HL-60/S4 treated with retinoic acid at 250 ng/mL for 4 days and 3 days (cell line): ENCODE data around the gene SDF4.

Source experiments
- in situ Hi-C: fragments of 300-500 bp; cut with MboI; formaldehyde crosslinking; loops from 2 replicates; pipeline ENCODE4 v1.7.0; 2022; ENCODE audit warnings: low sequenced_read_pairs

Gene SDF4, protein sequence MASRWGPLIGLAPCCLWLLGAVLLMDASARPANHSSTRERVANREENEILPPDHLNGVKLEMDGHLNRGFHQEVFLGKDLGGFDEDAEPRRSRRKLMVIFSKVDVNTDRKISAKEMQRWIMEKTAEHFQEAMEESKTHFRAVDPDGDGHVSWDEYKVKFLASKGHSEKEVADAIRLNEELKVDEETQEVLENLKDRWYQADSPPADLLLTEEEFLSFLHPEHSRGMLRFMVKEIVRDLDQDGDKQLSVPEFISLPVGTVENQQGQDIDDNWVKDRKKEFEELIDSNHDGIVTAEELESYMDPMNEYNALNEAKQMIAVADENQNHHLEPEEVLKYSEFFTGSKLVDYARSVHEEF

DNA sequence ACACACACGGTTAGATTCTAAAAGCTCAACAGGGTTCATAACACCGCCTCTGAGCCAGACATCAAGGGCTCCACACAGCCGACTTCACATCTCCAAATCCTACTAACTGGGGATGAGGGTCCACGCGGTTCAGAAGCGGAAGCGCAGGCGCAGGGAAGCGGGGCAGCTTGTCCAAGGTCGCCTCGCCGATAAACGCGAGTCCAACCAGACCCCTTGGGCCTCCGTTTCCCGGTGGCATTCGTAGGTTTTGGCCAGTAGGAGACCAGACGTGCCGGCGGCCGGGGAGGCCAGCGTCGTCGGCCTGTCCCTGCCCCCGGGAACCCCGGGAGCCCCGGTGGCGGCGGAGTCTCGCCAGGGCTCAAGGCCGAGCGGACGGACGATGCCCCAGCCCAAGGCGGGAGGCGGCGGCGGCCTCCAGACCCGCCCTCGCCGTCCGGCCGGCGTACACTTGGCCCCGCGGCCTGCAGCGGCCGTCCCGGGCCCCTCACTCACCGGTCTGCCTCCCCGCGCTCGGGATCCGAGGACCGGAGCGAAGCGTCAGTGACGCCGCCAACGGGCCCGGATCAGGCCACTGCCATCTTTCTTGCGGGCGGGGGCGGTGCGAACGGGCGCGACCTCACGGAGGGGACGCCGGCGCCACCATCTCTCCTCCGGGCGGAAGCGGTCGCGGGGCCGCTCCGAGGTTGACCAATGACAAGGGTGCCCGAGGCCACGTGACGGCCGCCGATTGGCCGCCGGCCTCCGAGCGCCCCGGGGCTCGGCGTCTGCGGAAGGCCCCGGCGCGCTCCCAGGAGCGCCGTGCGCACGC is at the start of gene SDF4:
Gene SDF4 (minus strand): TSS at position 602 of the 808 bp plus-strand sequence. CDS start 3,229 bp downstream, outside the sequence.
- in situ Hi-C loops, result loop anchor here (25.0 kb wide), 1 partner anchor 94 kb away; no protein-coding TSS in a partner anchor

DNA sequence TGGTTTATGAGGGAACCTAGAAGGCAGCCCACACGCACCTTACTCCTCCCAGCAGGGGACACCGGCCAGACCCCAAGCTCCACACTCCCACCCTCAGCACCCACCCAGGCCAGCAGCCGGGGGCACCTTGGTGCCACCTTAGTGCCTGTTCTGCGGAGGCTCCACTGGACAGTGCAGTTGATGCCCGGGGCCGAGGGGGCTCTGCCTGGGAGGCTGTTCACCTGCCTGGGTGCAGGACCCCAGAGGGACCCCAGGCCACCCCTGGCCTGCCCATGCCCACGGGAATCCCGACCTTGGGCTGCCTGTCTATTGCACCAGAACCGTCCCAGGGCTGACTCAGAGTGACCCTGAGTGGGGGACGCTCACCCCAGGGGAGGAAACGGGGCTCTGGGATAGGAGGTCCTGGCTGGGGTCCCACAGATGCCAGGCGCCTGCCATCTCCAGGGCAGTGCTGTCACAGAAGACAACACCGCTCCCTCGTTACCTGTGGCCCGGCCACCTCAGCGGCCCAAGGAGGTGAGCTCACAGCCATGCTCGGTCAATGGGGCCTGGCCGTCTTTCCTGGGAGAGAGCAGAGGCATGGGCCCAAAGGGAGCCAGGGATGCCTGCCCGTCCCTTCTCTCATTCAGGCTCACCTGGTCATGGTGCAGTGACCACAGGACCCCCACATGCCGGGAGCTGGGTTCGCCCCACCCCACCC is 49.1 kb upstream of the SDF4 start:
- in situ Hi-C loops, result no loop called here

DNA sequence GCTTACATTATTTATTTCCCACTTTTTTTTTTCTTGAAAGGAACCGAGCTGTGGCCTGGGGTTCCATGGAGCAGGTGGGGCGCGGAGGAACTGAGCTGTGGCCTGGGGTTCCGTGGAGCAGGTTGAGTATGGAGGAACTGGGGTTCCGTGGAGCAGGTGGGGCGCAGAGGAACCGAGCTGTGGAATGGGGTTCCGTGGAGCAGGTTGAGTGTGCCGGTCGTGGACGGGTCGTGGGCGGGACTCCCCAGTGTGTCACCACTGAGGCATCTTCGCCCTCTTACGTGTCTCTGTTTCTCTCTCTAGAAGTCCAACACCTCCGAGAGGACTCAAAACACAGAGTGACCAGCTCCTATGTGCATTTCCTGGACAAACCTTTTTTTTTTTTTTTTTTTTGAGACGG is 47.2 kb upstream of the SDF4 start:
- in situ Hi-C loops, result no loop called here

DNA sequence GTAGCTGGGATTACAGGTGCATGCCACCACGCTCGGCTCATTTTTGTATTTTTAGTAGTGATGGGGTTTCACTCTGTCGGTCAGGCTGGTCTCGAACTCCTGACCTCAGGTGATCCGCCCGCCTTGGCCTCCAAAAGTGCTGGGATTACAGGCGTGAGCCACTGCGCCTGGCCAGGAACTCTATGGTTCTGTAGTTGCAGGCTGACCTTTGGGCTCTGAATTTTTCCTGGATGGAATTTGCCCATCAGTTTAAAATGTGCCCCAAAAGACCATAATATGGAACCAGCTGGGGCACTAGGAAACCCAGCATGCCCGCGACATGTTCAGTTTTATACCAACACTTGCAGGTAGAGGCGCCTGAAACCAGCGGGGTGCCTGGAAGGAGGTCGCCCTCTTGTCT is 46.8 kb upstream of the SDF4 start:
- in situ Hi-C loops, result no loop called here

DNA sequence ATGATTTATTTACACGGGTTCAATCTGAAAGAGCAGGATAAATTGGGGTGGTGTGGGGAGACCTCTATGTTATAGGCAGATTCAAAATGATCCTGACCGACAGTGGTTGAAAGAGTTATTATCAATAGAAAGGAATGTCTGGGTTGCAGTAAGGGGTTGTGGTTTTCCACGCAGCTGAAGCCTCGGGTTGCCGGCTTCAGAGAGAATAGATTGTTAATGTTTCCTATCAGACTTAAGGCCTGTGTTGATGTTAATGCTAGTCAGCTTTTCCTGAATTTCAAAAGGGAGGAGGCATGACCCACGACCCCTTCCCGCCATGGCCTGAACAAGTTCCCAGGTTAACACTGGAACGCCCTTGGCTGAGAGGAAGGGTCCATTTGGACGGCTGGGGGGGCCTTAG is 44.0 kb upstream of the SDF4 start:
- in situ Hi-C loops, result no loop called here

DNA sequence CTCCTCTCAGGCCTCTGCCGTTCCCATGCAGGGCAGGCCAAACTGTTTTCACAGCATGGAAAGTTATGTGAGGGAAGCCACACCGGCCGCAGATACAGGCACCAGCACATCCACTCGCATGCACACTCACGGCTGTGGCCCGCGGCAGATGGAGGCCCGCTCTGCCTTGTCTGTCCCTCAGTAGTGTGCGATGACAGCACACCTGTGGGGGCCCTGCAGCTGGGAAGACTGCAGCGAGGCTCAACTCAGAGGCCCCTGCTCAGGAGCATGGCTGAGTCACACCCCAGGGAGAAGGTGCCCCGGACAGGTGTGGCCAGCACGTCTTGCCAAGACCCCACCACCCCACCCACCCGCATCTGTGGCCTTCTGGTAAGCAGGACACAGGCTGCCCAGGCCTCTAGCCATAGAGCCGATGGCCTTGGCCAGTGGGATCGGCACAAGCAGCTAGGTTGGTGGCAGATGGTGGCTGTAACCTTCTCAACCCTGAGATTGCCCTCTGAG is 43.2 kb upstream of the SDF4 start:
- in situ Hi-C loops, result no loop called here

DNA sequence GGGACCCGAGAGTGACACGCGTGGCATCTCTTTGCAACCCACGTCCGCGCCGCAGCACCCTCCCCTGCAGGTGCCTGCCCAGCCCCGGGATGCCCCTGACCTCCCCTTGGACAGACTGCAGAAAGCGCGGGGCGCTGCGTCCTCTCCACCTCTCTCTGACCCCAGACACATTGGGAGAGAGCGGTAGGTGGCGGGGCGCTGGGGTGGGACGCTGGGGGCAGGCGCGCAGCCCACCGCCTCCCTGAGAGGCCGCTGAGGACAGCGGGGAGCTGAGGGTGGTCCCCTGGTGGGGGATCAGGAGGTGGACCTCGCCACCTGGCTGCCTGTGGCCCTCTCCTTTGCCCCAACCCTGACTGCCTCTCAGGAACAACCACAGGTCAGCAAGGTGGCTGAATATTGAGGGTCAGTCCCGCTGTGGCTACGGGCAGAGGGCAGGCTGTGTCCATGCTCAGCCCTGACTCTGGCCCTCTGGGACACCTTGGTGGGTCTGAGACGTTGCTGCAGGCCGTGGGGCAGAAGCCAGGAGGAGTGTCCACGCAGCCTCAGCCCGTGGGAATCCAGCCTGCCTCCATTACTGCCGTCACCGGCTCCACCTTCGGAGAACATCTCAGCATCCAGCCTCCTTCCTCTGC is 42.6 kb upstream of the SDF4 start:
- in situ Hi-C loops, result no loop called here

- in situ Hi-C loops, result no loop called here
These were observed 41.9 kb upstream of the SDF4 start, which contains the start of gene UBE2J2 for GRCh38 chr1:1273512-1274298. Gene UBE2J2, minus strand, starts transcription at chr1:1273854. Its CDS starts 5,862 bp downstream, at chr1:1267992.

DNA sequence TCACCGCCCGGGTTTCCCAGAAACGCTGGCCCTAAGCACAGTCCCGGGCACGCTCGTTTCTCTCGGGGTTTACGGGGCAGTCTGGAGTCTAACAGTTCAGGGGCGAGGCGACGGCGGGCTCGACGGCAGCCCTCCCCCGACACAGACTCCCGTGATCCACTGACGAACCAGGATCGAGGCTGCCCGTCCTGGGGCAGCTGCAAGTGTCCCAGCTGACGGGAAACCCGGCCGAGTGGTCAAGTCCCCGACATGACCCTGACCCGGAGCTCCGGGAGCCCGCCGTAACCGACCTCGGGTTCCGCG is 41.4 kb upstream of the SDF4 start:
- in situ Hi-C loops, result no loop called here

DNA sequence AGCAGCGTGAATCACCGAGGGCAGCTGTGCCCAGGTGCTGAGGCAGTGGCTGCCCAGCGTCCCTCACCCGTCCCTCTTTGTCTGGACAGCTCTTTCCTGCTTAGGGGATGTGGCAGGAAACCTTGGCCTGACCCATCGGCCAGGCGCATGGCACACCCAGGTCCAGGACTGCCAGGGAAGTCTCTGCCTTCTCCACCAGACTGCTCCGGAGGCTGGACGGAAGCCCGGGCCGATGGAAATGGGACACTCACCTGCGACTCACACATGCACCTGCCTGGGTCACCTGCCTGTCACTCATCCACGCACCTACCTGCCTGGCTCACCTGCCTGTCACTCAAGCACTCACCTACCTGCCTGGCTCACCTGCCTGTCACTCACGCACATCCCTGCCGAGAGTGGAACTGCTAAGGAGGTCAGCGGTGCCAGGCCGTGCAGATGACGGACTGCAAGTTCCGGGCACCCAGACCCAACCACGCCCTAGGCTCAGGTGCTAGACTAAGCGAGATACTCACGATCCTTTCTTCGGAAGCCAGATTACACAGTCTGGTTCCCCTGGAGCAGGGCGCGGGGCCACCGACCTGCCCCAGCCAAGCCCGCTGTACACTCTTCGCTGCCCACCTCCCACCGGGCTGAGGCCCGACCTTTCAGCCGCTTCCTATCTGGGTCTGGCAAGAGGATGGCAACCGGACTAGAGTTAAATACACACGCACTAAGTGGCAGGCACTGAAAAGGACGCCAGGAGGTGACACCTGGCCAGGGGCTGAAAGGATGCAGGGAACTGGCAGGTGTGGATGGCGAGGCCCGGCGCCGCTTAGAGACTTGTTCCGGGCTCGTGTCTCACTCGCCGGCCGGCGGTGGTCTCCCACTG is 40.8 kb upstream of the SDF4 start:
- in situ Hi-C loops, result no loop called here

DNA sequence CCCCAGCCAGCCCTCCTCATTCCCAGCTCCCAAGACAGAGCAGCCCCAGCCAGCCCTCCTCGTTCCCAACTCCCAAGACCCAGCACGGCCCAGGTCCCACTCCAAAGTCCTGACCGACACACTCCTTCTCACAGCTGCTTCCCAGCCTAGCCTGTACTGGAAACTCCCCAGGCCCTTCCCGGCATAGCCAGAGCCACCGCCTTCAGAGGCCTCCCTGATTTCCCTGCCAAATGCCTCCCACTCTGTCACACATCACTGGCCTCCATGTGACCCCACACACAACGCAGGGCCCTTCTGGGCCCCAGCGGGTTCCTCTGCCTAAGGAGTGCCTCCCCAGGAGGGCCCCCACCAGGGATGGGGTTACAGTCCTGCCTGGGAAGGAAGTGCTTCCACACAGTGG is 39.0 kb upstream of the SDF4 start:
- in situ Hi-C loops, result no loop called here

DNA sequence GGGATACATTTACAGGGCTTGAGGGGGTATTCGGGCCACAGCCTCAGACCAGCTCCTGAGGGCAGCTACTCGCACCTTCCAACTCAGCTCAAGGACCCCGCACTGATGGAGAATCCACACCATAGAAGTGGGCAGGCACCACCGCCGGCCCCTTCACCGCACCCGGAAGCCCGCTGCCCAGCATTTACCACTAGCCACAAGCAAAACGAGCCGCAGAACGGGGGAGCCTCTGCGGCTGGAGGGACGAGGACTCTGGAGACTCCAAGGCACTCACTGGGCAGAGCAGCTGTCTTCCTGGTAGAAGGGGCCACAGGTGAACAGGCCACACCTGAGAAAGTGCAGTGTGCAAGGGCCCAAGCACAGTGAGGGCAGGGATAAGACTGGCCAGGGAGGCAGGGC is 36.5 kb upstream of the SDF4 start:
- in situ Hi-C loops, result no loop called here

DNA sequence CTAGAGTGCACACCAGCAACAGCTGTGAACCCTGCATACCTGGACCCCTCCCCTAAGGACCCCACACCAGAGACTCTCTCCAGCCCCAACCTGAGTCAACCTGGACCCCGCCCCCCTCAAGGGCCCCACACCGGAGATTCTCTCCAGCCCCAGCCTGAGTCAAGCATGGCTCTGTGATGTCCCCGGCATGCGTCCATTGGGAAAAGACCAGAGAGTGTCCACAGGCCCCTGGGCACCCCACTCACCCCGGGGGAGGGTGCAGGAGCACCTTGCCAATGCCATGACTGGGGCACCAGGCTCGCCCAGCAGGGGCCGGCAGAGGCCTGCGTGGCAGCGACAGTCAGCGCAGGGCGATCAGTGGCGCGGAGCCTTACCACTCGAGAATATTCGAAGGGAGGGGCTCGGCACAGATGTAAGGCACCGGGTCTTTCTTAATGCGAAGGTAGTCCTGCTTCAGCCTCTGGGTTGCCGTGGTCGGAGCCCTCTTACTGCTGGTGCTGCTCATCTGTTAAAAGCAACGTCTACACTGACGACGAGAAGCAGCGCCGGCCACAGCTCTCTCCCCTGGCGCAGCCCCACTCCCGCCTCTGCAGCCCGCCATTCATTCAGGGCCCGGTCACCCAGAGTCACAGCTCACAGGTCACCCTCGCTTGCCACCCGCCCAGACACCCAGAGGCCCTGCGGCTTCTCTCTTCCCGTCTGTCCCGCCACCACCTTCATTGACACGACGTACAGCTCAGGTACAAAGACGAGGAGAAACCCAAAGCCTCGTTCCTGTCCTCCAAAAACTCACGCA is 35.9 kb upstream of the SDF4 start:
- in situ Hi-C loops, result no loop called here

GRCh38 chr1:1264868-1265272 is 33.1 kb upstream of the SDF4 start:
- in situ Hi-C loops, result no loop called here

GRCh38 chr1:1264026-1264425 is 32.2 kb upstream of the SDF4 start:
- in situ Hi-C loops, result no loop called here

DNA sequence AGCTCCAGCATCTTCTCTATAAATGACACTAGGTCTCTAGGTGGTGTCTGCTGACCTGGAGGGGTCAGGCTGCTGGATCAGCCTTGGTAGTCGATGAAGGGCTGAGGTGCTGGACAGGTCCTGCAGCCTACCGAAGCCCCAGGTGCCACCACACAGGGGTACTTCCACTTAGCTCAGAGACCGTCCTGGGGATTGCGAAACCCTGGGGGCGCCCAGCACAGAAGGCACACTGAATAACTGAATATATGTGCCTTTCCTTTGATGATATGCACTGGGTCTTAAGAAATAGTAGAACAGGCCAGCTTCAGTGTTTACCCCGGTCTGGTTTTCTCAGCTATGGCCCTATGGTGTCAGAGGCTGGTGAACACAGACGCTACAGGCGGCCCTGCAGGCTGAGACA is 31.0 kb upstream of the SDF4 start:
- in situ Hi-C loops, result no loop called here

DNA sequence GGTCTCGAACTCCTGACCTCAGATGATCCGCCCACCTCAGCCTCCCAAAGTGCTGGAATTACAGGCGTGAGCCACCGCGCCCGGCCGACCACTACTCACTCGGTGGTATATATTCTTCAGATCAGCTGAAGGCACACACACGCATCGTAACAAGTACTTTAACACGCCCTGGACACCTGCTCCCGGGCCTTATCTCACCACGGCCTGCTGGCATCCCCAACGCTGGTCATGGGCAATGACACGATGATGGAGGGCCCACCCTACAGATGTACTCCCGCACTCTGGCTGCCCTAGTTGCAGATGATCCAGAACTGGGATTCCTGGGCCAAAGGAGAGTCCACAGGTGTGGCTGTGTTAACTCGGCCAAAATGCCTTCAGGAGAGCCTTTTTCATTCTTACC is 30.3 kb upstream of the SDF4 start:
- in situ Hi-C loops, result no loop called here

DNA sequence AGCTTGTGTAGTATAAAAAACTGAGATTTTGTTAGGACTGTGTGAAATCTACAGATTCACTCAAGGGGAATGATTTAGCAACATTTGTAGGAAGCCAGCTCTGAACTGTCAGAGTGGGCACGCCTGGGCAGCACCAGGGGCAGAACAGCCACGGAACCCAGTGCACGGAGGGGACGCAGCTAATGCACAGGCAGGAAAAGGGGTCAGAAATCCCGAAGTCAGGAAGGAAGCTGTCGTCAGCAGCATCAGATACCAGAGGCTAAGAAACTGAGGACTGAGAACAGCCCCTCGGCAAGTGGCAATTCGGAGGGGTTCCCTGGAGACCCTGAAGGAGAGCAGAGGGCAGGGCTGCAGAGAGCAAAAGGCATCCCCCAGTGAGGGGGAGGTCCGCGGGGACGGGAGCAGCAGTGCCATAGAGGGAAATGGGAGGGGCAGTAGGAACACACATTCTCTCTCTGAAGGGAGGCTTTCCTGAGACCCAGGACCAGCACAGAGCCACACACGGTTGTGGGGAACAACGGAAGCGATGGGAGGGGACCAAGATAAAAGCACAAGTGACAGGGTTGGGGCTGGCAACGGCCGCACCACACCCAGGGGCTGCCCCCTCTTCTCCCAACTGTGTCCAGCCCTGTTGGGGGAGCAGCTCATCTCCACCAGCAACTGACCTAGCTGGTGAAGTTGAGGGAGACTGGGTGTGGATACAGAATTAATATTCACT is 29.2 kb upstream of the SDF4 start:
- in situ Hi-C loops, result no loop called here
